Umbilical cord (tissue), 2 donors: ENCODE measurements around the gene SKP2. TPM values are rescaled to one million over a fixed set of nuclear protein-coding genes. Genes with fewer than 3 reads are reported as not detected.
"Not testable (repeated sequence)": the region's sequence is repeated elsewhere in the genome, so short reads cannot be mapped to it uniquely, and the experiment has no call there.

Source experiments
- DNase-seq: peaks from one replicate; pipeline ENCODE4 v3.0.0-alpha.2; 2015; ENCODE audit warnings: low spot score
- total RNA-seq: library from RNA; depleted of rRNA; stranded (reverse); fragments of >200 nt; gene quantifications from one replicate; pipeline ENCODE4 v1.2.3, GENCODE V29; 2014; ENCODE audit warnings: low replicate concordance; ENCODE audit not compliant: insufficient read depth

SKP2 gene
- total RNA-seq: 41.4 TPM

DNA sequence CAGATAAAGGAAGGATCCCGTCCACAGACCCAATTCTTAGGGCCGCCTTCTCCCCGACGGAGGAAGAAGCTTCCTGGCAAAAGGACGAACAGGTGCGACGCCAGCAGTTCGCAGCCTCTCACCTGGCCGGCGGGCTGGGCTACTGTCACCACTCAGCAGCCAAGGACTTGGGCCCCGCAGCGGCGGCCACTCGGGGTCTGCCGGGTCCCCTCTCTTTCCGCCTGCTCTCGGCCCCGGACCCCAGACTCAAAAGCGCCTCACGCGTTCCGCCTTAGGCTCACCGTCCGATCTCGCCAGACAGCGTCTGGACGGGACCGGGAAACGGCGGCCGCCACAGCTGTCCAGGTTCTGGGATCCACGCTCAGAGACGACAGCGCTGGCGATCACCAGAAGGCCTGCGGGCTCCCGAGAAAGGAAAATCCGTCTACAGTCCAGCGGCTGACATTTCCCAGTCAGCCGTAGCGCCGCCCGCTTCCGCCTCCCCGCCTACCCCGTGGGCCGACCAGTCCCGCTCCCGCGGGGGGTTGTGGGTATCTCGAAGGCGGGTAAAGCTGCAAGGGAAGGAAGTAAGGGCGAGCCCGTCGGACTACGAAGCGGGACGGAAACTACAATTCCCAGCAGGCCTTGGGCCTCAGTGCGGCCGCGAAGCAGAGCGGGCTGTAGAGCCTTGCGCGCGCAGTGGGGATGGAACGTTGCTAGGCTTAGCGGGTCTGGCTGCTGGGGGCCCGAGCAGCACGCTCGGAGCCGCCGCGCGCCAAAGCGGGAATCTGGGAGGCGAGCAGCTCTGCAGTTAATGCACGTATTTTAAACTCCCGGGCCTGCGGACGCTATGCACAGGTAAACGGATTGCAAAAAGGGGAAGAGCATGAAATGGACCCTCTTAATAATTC, at the start of gene SKP2, which contains the start of gene LMBRD2:
SKP2 (plus strand) TSS at position 678 of the 890 bp plus-strand sequence; CDS start at position 830, 152 bp downstream.
LMBRD2 (minus strand) TSS at position 454 of the 890 bp plus-strand sequence. CDS start 8,538 bp downstream, outside the sequence.
- peak; percentile 100 for DNase-seq

DNA sequence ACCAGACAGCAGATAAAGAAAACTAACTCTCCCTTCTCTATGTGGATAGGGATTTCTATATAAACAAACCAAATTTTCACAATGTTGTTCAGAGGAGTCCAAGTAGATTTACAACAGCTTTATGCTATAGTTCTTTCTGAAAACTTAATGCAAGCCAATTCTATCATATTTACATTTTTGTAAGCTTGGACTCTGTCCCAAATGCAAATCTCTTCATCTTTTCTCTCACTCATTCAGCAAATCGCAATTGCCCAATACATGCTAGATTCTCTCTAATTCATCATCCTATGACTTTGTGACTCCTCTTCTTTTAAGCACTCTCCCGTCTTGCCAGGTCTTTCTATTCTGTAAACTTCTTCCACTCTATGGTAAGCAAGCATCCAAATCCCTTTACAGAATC, 46.1 kb upstream of the SKP2 start:
- no peak for DNase-seq

DNA sequence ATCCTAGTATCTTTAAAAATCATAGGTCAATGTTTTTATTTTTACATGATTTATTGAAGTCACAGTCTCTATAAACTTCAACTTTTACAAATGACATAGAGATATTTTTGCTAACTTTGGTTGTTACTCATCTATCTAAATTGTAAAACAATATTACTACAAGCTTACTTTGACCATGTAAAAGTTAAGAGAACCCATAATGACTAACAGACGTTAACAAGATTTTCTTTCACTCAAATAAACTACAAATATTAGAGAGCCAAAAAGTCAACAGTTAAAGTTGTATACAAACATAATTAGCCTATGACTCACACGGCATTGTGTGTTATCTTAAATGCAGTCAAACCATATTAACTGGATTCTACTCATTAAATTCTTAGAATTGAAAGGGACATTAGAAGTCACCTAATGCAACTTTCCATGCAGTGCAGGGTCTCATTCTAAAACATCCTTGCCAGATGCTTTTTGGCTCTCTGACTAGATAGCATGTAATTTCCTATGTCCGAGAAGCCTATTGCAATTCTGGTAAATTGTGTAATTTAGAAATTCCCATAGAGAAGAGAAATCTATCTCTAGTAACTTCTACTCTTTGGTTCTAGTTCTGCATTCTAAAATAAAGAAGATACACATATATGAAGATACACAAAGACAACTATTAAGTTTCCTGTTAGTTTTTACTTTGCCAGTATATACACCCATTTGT, 43.0 kb upstream of the SKP2 start:
- DNase-seq: no peak

DNA sequence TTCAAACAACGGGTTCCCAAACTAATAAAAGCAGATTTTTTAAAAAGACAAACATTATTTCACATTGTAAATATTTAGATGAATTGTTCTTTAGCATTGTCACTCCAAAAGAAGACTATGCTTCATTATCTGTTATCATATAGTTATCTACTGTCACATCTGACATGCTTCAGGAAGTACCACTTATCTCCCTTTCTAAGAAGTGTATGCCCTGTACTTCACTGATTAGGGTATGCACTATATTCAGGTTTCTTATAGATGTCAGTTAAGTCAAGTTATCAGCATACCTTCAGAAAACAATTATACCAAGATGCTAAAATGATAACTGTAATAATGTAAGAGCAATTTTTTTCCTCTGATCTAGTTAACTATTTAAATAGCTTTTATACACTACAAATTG, 40.7 kb upstream of the SKP2 start:
- no peak for DNase-seq

DNA sequence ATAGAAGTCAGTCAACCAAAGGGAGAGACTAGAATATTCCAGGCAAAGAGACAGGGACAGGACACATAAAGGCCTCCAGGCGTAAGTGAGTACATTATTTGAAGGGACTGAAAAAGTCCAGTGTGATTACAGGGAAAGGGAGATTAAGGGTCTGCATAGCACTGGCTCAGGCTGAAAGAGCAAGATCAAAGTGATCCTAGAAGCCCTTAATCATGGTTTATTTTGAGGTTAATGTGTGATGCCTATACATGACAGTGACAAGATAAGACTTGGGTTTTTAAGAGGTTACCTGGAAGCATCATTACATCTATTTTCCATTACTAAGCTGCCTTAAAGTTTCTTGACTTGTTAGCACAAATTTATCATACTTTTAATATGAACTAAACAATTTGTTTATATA, 26.0 kb upstream of the SKP2 start:
- DNase-seq: peak; percentile 81

DNA sequence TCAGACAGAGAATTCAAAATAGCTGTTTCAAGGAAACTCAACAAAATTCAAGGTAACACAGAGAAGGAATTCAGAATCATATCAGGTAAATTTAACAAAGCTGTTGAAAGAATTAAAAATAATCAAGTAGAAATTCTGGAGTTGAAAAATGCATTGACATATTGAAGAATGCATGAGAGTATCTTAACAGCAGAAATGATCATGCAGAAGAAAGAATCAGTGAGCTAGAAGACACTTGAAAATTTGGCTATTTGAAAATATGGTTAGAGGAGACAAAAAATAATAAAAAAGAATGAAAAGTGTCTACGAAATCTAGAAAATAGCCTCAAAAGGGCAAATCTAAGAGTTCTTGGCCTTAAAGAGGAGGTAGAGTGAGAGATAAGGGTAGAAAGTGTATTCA, 23.1 kb upstream of the SKP2 start:
- DNase-seq: no peak

DNA sequence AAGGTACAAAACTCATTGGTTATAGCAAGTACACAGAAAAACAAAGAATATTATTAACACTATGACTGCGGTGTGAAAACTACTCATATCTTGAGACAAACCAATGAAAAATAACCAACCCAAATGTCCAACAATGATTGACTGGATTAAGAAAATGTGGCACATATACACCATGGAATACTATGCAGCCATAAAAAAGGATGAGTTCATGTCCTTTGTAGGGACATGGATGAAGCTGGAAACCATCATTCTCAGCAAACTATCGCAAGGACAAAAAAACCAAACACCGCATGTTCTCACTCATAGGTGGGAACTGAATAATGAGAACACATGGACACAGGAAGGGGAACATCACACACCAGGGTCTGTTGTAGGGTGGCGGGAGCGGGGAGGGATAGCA, 22.2 kb upstream of the SKP2 start:
- not testable (repeated sequence) for DNase-seq

DNA sequence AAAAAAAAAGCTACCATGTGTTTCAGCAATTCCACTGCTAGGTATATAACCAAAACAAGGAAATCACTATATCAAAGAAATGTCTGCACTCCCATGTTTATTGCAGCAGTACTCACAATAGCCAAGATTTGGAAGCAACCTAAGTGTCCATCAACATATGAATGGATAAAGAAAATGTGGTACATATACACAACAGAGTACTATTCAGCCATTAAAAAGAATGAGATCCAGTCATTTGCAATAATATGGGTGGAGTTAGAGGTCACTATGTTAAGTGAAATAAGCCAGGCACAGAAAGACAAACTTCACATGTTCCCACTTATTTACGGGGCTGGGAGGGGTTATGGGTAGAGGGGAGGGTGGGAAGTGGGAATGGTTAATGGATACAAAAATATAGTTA, 18.9 kb upstream of the SKP2 start:
- not testable (repeated sequence) for DNase-seq

DNA sequence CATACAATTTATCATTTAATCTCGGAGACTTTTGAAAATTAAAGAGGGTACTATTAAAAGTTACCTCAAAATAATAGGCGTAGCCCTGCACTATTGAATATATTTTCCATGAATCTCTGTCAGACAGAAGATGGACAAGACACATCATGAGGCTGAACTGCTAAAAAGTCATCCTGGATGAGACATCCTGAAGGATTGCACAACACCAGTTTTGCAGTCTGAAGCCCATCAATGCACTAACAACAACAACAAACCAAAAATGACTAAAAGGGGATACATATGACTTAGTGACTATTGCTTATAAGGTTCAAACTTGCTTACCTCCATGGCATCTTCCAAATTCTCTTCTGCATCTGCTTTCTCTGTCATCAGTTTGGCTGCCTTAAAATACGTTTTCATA, 15.9 kb upstream of the SKP2 start:
- no peak for DNase-seq

DNA sequence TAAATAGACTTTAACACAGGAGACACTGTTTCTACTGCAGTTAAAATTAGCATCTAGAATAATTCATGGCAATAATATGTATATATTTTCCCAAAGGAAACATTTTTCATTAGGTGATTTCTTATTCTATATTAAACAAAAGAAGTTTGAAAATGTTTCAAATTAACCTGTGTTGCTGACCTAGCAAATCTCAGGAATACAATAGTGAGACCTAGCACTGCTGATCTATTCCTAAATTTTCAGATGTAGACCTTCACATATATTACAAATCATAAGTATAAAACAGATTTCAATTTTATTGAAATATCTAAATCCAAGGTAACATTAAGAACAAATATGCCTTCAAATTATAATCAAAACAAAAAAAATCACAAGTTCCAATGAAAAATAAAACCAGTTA, 15.3 kb upstream of the SKP2 start:
- no peak for DNase-seq

DNA sequence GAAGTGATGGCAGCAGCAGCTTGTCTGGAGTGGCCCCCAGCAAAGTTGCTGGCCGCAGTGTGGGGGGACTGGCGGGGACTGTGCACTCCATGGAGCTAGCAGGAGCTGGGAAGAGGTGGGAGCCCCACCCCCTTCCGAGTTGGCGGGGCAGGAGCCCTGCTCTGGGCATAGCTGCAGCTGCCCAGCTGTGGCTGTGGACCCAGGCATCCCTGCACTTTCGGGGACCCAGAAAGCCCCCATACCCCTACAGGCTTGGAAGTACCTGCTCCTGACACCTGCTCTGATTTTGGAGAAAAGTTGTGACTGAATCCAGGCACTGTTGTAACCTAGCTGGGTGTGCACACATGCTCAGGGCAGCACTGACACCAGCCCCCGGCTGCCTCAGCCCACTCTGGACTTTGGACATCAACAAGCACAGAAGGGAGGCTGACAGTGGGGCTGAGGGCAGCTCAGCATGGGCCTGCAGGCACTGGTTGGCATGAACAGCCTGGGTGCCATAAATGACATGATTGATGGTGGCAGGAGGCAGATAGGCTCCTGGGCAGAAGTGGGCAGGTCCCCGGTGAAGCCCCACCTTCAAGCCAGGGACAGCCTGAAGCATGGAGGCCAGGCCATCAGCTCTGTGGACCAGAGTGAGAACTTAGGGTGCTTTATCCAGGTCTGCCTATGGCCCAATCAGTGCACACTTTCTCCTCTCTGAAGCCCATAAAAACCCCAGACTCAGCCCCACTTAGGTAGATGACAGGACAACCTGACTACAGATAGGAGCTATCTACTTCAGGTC, 12.8 kb upstream of the SKP2 start:
- DNase-seq: no peak

DNA sequence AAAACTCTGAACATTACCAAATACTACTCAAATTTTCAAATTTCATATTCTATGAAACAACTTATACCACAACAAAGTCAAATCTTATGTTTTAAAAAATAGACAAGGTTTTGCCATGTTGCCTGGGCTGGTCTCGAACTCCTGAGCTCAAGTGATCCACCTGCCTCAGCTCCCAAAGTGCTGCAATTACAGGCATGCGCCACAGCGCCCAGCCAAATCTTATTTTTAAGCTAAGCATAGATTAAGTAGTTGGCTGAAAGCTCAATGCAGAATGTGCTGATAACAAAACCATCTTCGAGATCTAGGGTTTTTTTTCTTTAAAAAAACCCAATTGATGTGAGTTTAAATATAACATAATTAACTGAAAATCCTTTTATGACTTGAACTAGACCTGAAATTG, 6.6 kb upstream of the SKP2 start:
- DNase-seq: no peak

DNA sequence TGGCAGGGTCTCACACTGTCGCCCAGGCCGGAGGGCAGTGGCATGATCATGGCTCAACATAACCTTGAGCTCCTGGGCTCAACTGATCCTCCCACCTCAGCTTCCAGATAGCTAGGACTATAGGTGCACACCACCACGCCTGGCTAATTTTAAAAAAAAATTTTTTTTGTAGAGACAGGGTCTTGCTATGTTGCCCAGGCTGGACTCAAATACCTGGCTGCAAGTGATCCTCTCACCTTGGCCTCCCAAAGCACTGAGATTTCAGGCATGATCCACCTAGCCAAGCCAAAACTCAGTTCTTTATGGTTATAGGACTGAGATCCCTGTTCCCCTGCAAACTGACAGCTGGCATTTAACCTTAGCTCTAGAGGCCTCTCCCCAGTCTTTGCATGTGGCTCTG, 5.5 kb upstream of the SKP2 start:
- DNase-seq: no peak

DNA sequence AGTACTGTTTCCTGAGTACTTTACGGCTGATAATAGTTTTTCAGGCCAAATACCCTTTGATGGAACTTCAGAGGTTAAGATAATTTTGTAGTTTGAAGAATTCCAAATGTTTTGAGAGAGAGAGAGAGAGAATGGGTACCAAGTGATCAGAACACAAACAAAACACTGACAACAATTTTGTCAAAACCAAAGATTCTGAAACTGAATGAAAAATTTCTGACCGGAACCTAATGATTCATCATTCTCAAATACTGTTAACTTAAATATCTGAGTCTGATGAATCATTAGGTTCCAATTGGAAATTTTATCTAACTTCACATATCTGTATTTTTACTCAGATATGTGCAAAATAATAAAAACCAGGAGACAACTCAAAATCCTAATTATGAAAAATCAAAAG, 4.2 kb upstream of the SKP2 start:
- DNase-seq: no peak

DNA sequence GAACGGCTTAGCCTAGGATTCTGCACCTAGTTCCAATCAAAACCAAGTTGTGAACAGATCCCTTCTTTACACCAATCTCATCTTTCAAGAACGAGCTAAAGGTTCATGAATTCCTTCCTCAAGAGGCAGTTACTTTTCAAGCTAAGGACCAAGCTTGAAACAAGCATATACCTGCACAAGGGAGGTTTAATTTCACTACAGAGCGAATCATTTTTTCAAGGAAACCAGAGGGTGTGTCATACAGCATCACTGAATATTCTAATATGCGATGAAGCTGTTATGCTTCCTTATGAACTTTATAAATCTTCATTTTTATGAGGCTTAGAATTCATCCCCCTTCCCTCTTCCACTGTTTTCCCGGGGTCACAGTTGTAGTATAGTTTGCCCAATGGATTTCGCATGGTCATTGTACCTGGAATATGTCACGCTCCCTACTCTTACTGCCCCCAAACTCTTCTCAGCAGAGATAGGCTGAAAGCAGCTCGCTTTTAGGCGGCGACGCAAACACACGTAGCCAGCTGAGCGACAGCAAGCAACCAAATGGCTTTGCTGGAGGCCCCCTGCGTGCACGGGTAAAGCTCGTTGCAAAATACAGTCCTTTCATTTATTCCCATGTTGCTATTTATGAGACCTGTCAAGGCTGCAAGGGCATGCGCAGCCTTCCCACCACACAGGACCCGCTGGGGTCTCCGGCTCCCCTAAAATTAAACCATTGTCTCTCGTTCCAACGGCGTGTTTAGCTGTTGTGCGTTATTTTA, 1.1 kb upstream of the SKP2 start:
- DNase-seq: peak; percentile 55

DNA sequence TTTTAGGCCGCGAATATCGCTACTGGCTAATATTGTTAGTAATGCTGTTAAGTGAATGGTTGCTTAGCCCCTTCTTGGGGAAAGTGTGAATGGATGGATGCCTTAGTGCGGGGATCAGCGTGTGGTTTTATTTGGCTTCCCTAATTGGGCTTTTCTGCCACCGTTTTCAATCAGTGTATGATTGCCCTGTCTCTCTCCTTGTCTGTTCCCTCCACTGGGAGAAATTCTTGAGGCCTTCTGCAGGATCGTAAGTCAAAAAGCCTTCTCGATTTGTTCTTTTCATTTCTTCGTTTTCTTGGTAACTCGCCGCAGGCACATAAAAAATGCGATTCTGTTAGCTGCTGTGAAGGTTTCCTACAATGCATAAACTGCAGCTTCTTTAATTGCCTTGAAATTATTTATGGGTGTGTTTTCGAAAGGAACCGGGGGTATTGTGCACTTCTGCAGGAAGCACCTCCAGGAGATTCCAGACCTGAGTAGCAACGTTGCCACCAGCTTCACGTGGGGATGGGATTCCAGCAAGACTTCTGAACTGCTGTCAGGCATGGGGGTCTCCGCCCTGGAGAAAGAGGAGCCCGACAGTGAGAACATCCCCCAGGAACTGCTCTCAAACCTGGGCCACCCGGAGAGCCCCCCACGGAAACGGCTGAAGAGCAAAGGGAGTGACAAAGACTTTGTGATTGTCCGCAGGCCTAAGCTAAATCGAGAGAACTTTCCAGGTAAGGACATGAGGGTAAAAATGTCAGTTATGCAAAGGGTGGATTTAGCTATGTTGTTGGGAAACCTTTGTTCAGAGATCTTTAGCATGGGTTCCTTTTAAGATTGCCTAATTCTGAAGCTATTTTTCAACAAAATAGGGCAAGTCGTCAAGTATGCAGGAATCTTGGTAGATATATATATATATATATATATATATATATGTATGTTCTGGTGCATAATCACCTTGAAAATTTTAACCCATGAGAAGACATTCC, 700 bp downstream of the SKP2 start:
- DNase-seq: no peak

DNA sequence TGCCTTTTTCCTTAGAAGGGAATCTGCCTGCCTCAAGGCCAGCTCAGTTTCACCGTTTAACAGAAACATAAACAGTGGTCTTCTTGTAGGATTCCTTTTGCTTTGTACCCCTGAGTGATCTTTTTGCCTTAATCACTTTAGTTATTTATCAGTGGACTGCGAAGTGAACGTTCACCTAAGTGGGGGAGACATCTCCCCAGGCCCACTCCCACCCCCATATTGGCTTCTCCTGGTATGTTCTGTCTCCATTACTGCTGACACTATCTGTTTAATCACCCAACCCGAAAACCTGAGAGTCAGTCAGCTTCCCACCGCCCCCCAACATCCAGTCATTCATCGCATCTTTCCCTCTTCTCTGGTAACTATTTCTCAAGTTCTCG, 1.4 kb downstream of the SKP2 start:
- no peak for DNase-seq

DNA sequence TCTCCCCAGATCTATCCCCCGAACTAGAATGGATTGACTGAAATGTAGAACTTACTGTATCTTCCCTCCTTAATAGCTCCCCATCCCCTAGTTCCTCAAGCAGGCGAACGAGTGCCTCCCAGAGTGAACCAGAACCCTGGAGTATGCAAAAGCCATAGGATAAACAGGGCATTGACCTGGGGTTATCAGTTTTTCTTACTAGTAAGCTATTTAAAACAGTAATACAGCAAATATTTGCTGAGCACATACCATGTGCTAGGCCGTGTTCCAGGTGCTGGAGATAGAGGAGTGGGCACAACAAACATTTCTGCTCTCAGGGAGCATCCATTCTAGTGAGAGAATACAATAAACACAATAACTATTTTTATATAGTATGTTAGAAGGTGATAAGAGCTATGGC, 1.8 kb downstream of the SKP2 start:
- DNase-seq: no peak

DNA sequence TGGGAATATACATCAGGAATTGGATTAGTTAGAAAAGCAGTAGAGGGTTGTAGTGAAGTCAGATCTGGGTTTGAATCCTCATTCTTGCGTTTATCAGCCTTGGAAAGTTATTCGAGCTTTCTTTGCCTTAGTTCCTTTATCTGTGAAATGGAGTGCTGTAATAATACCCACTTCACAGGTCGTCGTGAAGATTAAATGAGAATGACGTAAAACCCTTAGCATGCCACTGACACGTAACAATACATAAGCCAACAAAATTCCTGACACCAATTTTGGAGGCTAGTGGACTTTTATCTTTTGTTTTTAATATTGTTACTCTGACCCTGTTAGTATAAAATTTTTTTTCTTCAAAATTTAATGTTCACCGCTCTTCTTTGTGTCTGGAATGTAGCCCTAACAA, 3.4 kb downstream of the SKP2 start:
- DNase-seq: no peak

DNA sequence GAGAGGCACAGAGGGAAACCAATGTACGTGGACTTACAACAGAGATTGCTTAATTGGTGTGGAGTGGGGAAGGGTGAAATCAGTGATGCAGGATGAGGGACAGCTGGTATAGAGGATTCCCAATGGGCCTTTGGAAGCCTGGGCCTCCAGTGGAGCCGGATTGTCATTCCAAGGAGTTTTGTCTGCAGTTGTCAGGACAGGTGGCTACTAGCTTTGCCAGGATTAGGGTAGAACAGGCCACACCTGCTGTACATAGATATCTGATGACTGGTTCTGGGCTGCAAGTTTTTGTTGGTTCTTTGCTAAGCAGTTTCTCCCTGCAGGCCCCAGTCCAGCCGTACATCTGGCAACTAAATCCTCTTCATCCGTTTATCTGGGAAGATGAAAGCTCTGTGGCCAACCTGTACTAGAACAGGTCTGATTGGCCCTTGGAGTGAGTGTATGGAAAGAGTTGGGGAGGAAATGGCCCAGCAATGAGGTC, 4.2 kb downstream of the SKP2 start:
- DNase-seq: peak; percentile 86
